ENCODE results near the gene GAA.

The GAA gene

GRCh38 chr17:80115159-80115558, 13.8 kb downstream of the GAA start:
- H3K4me3 Mint-ChIP-seq = no peak overlapping the region
- H3K27me3 Mint-ChIP-seq = no peaks in the 10 kb centered on the region
- no peaks in the 10 kb centered on the region for H3K9me3 Mint-ChIP-seq
- DNase-seq (no peak), ATAC-seq (no peak)
- H3K4me1 Mint-ChIP-seq = no peaks in the 10 kb centered on the region
- H3K27ac Mint-ChIP-seq = no peak overlapping the region
- H3K36me3 Mint-ChIP-seq (ENCODE audit: low read depth) = peaks cover 5% of the 10 kb centered on the region

GRCh38 chr17:80116276-80116920, 15.0 kb downstream of the GAA start:
- Mint-ChIP-seq H3K27me3 (no peaks in the 10 kb centered on the region), H3K36me3 (ENCODE audit: low read depth) (peaks cover 5% of the 10 kb centered on the region), H3K9me3 (no peaks in the 10 kb centered on the region), H3K4me3 (no peak overlapping the region), H3K4me1 (no peaks in the 10 kb centered on the region), H3K27ac (no peak overlapping the region)
- DNase-seq (no peak), ATAC-seq (no peak)

GRCh38 chr17:80116921-80117380, 15.6 kb downstream of the GAA start:
- H3K4me3 Mint-ChIP-seq = no peak overlapping the region
- no peaks in the 10 kb centered on the region for H3K9me3 Mint-ChIP-seq
- no peak overlapping the region for H3K27ac Mint-ChIP-seq
- no peaks in the 10 kb centered on the region for H3K4me1 Mint-ChIP-seq
- H3K36me3 Mint-ChIP-seq (ENCODE audit: low read depth) = peaks cover 5% of the 10 kb centered on the region
- no peaks in the 10 kb centered on the region for H3K27me3 Mint-ChIP-seq
- DNase-seq = no peak
- ATAC-seq = no peak

DNA sequence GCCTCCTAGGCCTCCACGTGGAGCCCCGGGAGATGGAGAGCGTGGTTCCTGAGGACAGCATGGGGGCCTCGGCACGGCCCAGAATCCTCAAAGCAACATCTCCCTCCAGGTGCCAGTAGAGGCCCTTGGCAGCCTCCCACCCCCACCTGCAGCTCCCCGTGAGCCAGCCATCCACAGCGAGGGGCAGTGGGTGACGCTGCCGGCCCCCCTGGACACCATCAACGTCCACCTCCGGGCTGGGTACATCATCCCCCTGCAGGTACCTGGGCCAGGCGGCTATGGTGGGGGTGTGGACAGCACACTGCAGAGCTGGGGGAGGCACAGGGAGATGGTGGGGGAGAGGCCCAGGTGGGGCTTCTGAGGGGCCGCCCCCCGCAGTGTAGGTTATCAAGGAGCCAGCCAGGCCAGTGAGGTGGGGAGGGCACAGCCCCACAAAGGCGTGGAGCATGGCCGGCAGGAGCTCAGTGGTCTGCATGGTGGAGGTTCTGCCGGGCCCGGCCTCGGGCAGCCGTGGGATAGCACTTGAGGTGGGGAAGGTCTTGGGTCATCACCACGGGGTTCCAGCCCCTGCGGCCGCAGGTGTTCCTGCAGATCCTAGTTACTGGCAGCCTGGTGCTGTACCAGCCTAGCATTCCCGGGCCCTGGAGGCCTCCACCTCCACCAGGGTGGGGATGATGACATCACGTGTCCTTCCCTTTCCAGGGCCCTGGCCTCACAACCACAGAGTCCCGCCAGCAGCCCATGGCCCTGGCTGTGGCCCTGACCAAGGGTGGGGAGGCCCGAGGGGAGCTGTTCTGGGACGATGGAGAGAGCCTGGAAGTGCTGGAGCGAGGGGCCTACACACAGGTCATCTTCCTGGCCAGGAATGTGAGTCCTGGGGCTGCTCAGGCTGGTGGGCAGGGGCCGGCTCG, 16.4 kb downstream of the GAA start:
- Mint-ChIP-seq H3K27ac (no peak overlapping the region), H3K4me3 (no peak overlapping the region), H3K9me3 (no peaks in the 10 kb centered on the region), H3K27me3 (no peaks in the 10 kb centered on the region), H3K4me1 (no peaks in the 10 kb centered on the region), H3K36me3 (ENCODE audit: low read depth) (peaks cover 5% of the 10 kb centered on the region)
- ATAC-seq (no peak), DNase-seq (no peak)

DNA sequence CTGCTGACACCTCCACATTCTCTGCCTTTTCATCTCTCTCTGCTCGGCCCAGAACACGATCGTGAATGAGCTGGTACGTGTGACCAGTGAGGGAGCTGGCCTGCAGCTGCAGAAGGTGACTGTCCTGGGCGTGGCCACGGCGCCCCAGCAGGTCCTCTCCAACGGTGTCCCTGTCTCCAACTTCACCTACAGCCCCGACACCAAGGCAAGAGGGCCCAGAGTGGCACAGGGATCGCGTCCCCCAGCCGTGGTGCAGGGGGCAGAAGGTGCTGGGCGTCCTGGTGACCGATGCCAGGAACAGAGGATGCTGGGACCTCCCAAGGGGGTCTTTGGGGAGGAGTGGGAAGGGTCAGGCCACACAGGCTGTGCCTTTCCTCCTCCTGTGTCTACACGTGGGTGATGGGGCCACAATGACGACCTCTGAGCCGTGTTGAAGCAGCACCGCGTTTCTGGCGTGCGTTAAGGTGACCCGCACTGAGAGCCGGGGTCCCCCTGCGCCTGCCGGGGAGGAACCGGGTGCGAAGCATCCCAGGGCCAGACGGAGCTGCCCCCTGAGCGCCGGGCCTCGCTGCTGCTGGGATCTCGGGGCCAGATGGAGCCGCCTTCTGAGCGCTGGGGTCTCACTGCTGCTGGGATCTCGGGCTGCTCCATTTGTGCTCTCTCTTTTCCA, 17.4 kb downstream of the GAA start:
- Mint-ChIP-seq H3K36me3 (ENCODE audit: low read depth) (peaks cover 5% of the 10 kb centered on the region), H3K27me3 (no peaks in the 10 kb centered on the region), H3K4me1 (no peaks in the 10 kb centered on the region), H3K4me3 (no peak overlapping the region), H3K27ac (no peak overlapping the region), H3K9me3 (no peaks in the 10 kb centered on the region)
- DNase-seq = no peak
- no peak for ATAC-seq

- no peak for ATAC-seq
- no peaks in the 10 kb centered on the region for H3K9me3 Mint-ChIP-seq
- H3K27me3 Mint-ChIP-seq = no peaks in the 10 kb centered on the region
- H3K4me1 Mint-ChIP-seq = no peaks in the 10 kb centered on the region
- DNase-seq = no peak
- peaks cover 5% of the 10 kb centered on the region for H3K36me3 Mint-ChIP-seq (ENCODE audit: low read depth)
- H3K27ac Mint-ChIP-seq = no peak overlapping the region
- no peak overlapping the region for H3K4me3 Mint-ChIP-seq
Observed at GRCh38 chr17:80119271-80119791, 17.9 kb downstream of the GAA start.

GRCh38 chr17:80119839-80120238, 18.5 kb downstream of the GAA start:
- H3K36me3 Mint-ChIP-seq (ENCODE audit: low read depth) = peaks cover 5% of the 10 kb centered on the region
- no peaks in the 10 kb centered on the region for H3K4me1 Mint-ChIP-seq
- ATAC-seq (no peak), DNase-seq (no peak)
- no peak overlapping the region for H3K27ac Mint-ChIP-seq
- H3K27me3 Mint-ChIP-seq = no peaks in the 10 kb centered on the region
- H3K9me3 Mint-ChIP-seq = no peaks in the 10 kb centered on the region
- H3K4me3 Mint-ChIP-seq = no peak overlapping the region

DNA sequence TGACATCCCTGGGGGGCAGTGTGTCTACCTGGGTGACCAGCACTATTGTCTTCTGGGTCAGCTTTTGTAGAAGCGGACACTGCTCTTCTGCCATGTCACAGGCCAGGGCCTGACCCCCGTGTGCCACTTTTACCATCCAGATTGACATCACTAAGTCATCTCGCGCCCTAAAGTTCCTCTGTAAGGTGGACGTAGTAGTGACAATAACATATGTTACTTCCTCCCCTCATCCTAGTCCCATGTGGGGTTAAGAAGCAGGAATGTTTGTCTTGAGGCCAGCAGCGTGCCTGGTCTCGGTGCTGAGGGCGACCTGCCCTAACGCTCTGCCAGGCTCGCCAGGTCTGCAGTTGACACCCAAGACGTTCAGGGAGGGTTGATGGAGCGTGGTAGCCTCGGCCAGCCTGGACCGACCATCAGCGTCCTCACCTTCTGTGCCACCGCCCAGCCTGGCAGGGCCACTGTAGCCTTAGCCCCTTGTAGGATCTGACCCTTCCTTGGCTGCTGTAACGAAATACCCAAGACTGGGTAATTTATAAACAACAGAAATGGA, 20.7 kb downstream of the GAA start:
- Mint-ChIP-seq H3K36me3 (ENCODE audit: low read depth) (no peaks in the 10 kb centered on the region), H3K27ac (no peak overlapping the region)

DNA sequence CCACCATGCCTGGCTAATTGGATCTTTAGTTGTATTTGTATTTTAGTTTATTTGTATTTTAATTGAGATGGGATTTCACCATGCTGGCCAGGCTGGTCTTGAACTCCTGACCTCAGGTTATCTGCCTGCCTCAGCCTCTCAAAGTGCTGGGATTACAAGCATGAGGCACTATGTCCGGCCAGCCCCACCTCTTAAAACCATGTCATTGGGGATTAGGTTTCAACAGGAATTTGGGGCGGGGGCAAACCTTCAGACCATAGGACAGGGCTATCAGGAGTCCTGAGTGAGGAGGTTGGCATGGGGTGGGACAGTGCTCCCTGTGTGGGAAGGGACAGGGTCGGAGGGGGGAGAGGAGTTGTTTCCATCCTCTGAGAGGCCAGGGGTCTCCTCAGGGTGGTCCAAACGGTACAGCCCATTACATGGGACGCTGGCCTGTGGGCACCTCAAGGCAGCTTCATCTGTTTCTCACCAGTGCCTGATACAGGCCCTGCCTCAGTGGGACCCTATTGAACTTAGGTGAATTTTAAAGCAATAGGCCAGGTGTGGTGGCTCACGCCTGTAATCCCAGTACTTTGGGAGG, 21.6 kb downstream of the GAA start:
- no peaks in the 10 kb centered on the region for H3K9me3 Mint-ChIP-seq
- no peak for ATAC-seq
- H3K27me3 Mint-ChIP-seq = peaks cover 11% of the 10 kb centered on the region

More for the DNA sequence above, 20.7 kb downstream of the GAA start:
- DNase-seq (no peak), ATAC-seq (no peak)
- H3K27me3 Mint-ChIP-seq = peaks cover 10% of the 10 kb centered on the region
- no peaks in the 10 kb centered on the region for H3K9me3 Mint-ChIP-seq
- no peak overlapping the region for H3K4me3 Mint-ChIP-seq
- H3K4me1 Mint-ChIP-seq = no peaks in the 10 kb centered on the region

GRCh38 chr17:80123791-80124190, 22.4 kb downstream of the GAA start:
- no peak for DNase-seq
- Mint-ChIP-seq H3K9me3 (no peaks in the 10 kb centered on the region), H3K36me3 (ENCODE audit: low read depth) (no peaks in the 10 kb centered on the region)

More for the DNA sequence above, 21.6 kb downstream of the GAA start:
- no peak for DNase-seq
- no peak overlapping the region for H3K4me3 Mint-ChIP-seq
- H3K4me1 Mint-ChIP-seq = no peaks in the 10 kb centered on the region
- no peaks in the 10 kb centered on the region for H3K36me3 Mint-ChIP-seq (ENCODE audit: low read depth)
- no peak overlapping the region for H3K27ac Mint-ChIP-seq

GRCh38 chr17:80124351-80124981, 23.1 kb downstream of the GAA start:
- Mint-ChIP-seq H3K36me3 (ENCODE audit: low read depth) (no peaks in the 10 kb centered on the region), H3K9me3 (no peaks in the 10 kb centered on the region), H3K4me1 (no peaks in the 10 kb centered on the region), H3K27me3 (peaks cover 19% of the 10 kb centered on the region), H3K27ac (no peak overlapping the region), H3K4me3 (no peak overlapping the region)
- DNase-seq (no peak), ATAC-seq (peak; percentile 36)

More at GRCh38 chr17:80123791-80124190, 22.4 kb downstream of the GAA start:
- ATAC-seq = no peak
- Mint-ChIP-seq H3K4me1 (no peaks in the 10 kb centered on the region), H3K4me3 (no peak overlapping the region), H3K27me3 (peaks cover 17% of the 10 kb centered on the region), H3K27ac (no peak overlapping the region)

DNA sequence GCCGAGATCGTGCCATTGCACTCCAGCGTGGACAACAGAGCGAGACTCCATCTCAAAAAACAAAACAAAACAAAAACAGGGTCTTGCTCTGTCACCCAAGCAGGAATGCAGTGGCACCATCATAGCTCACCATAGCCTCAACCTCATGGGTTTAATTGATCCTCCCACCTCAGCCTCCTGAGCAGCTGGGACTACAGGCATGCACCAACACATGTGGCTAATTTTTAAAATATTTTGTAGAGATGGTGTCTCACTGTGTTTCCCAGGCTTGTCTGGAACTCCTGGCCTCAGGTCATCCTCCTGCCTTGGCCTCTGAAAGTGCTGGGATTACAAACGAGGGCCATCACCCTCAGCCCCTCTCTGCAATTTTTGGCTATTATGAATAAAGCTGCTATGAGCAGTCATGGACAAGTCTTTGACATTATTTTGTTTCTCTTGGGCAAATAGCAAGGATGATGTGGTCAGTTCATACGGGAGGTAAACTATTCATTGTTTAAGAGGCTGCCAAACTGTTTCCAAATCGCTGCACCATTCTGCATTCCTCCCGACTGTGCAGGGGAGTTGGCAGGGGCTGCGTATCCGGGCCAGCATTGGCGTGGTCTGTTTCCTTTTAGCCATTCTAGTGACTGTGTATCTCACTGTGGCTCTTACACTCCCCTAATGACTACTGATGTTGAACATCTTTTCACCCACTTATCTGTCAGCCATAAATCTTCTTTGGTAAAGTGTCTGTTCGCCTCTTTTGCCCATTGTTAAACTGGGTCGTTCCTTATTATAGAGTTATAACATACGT, 24.5 kb downstream of the GAA start:
- DNase-seq = no peak

GRCh38 chr17:80126449-80126715, 25.0 kb downstream of the GAA start:
- Mint-ChIP-seq H3K4me1 (no peaks in the 10 kb centered on the region), H3K4me3 (no peak overlapping the region), H3K27ac (no peak overlapping the region), H3K36me3 (ENCODE audit: low read depth) (no peaks in the 10 kb centered on the region), H3K9me3 (no peaks in the 10 kb centered on the region), H3K27me3 (peaks cover 21% of the 10 kb centered on the region)
- ATAC-seq = no peak
- no peak for DNase-seq

More for the DNA sequence above, 24.5 kb downstream of the GAA start:
- ATAC-seq = no peak
- Mint-ChIP-seq H3K27me3 (peaks cover 21% of the 10 kb centered on the region), H3K4me3 (no peak overlapping the region), H3K36me3 (ENCODE audit: low read depth) (no peaks in the 10 kb centered on the region), H3K27ac (no peak overlapping the region), H3K9me3 (no peaks in the 10 kb centered on the region), H3K4me1 (no peaks in the 10 kb centered on the region)

Measured in activated naive CD8-positive, alpha-beta T cell treated with anti-CD3 and anti-CD28 coated beads, Interleukin-2, amount 50 U/mL, for 24 hours (primary cell).